NCI-H69 (cell line): ENCODE measurements around the gene CACNG8.

Source experiments
- DNase-seq: peaks from one replicate; lab custom pipeline; 2025; lab: John Stamatoyannopoulos, UW

The CACNG8 gene

DNA sequence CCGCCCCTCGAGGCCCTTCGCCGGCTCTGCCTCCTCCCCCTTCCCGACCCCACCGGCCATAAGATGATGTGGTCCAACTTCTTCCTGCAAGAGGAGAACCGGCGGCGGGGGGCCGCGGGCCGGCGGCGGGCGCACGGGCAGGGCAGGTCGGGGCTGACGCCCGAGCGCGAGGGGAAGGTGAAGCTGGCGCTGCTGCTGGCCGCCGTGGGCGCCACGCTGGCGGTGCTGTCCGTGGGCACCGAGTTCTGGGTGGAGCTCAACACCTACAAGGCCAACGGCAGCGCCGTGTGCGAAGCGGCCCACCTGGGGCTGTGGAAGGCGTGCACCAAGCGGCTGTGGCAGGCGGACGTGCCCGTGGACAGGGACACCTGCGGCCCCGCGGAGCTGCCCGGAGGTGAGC, 30.1 kb downstream of the CACNG8 start:
- no peak for DNase-seq

GRCh38 chr19:53993448-53993847, 30.7 kb downstream of the CACNG8 start:
- DNase-seq: no peak

DNA sequence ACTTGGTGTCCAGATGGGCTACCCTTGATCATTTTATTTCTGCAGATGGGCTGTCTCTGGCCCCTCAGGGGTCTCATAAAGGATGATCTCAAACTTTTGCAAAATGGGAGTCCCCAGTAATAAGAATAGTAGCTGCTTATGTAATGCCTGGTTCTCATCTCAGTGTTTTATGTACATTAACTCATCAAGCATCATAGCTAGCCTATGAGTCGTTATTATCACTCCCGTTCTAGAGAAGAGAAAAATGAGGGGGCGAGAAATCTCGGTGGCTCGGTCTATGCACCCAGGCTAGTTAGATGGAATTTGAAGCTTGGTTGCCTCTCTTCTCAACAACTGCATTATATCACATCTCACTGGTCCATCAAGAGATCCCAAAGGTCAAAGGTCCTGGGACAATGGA, 32.1 kb downstream of the CACNG8 start:
- no peak for DNase-seq

DNA sequence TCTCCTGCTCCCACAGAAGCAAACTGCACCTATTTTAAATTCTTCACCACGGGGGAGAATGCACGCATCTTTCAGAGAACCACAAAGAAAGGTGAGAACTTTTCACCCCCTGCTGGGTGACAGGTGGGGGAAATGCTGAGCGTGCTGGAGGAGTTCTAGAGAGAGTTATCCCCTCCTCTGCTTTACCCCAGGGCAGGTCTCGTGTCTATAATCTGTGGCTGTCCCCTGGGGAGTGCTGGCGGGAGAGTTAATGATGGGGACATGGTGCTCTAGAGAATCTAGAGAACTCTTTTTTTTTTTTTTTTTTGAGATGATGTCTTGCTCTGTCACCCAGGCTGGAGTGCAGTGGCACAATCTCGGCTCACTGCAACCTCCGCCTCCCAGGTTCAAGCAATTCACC, 35.5 kb downstream of the CACNG8 start:
- DNase-seq: no peak

DNA sequence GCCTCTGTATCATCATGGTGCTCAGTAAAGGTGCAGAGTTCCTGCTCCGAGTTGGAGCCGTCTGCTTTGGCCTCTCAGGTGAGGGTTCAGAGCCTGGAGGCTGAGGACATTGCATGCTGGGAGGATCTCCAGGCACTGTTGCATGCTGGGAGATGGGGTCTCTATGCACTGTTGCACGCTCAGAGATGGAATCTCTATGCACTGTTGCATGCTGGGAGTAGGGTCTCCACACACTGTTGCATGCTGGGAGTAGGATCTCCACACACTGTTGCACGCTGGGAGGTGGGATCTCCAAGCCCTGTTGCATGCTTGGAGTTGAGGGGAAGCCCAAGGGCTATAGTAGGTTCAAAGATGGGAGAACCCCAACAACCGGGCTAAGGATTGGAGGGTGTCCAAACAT, 37.0 kb downstream of the CACNG8 start:
- DNase-seq: no peak

DNA sequence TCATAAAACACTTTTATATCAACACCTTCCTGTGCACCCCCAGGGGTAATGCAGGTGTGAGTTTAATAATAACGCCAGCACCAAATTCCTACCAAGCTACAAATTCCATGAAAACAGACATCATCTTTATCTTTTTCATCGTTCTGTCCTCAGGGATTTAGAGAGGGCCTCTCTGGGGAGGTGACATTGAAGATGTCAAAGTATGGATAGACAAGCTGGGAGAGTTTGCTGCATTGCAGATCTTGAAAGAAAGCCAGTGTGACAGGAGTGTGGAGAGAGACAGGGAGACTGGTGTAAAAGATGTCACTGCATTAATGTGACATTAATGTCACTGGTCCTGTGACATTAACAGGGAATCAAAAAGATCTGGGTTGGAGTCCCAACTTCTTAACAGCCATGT, 38.8 kb downstream of the CACNG8 start:
- no peak for DNase-seq

- DNase-seq: no peak
Observed at GRCh38 chr19:54002495-54003315, 40.0 kb downstream of the CACNG8 start.

DNA sequence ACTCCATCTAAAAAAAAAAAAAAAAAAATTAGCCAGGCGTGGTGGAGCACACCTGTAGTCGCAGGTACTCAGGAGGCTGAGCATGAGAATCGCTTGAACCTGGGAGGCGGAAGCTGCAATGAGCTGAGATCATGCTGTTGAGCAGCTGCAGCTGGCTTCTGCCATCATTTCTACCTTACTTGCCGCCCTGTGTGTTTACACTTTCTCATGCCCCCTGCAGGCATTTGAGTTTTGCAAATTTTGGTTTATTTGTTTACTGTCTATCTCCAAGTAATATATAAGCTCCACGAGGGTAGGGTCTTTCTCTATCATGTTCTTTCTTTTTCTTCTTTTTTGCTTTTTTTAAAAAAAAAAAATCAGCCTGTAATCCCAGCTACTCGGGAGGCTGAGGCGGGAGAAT, 46.7 kb downstream of the CACNG8 start:
- DNase-seq: no peak

DNA sequence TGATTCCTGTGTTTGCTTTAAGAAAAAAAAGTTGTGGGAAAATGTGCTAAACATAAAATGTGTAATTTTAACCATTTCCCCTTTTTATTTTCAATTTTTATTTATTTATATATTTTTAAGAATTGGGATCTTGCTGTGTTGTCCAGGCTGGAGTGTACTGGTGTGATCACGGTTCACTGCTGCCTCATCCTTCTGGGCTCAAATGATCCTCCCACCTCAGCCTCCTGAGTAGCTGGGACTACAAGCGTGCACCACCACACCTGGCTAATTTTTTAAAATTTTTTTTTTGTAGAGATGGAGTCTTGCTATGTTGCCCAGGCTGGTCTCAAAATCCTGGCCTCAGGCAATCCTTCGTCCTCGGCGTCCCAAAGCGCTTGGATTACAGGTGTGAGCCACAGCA, 47.7 kb downstream of the CACNG8 start:
- DNase-seq: no peak

DNA sequence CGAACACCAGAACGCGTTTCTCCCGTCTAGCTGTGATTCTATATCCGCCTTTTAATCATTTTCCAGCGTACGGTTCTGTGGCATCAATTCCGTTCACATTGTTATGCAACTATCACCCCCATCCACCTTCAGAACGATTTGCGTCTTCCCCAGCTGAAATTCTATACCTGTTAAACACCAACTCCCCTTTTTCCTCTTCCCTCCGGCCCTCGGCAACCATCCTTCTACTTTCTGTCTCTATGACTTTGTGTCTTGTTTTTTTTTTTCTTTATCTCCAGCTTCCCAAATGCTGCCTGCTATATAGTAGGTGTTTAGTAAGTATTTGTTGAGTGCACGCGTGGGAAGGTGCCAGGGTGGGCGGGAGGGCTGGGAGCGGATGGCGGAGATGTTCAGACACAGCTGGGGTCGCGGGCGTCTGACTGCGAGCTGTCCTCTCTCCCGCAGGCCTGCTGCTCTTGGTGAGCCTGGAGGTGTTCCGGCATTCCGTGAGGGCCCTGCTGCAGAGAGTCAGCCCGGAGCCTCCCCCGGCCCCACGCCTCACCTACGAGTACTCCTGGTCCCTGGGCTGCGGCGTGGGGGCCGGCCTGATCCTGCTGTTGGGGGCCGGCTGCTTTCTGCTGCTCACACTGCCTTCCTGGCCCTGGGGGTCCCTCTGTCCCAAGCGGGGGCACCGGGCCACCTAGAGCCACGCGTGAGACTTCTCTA, 48.9 kb downstream of the CACNG8 start:
- DNase-seq: no peak

- no peak for DNase-seq
Observed at GRCh38 chr19:54013866-54014265, 51.1 kb downstream of the CACNG8 start.

- DNase-seq: peak; percentile 69
Observed at GRCh38 chr19:54014920-54015560, 52.3 kb downstream of the CACNG8 start.

DNA sequence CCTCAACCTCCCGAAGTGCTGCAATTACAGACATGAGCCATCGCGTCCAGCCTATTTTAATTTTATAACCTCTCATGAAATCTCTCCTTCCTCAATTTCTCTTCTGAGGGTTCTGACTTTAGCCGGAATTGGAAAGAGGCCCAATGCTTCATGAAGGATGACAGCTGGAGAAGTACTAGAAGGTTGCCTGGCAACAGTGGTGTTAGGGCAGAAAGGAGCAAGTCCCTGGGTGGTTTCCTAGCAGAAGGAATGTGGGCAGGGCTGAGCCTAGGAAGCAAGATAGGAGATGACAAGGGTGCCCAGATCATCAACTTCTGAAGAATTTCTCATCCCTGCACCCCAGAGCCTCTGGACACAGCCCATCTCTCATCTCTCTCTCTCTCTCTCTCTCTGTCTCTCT, 54.5 kb downstream of the CACNG8 start:
- peak; percentile 16 for DNase-seq

GRCh38 chr19:54021363-54021762, 58.6 kb downstream of the CACNG8 start:
- no peak for DNase-seq

DNA sequence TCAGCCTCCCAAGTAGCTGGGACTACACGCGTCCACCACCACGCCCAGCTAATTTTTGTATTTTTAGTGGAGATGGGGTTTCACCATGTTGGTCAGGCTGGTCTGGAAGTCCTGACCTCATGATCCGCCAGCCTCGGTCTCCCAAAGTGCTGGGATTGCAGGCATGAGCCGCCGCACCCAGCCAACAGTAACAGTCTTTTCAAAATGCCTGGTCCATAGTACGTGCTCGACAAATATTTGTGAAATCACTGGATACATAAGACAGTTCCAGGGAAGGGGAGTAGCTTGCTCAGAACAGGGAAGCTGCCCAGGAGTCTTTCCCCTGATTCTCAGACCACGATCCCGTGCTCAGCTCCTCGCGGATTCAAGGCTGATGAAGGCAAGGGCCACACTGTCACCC, 59.2 kb downstream of the CACNG8 start:
- no peak for DNase-seq

DNA sequence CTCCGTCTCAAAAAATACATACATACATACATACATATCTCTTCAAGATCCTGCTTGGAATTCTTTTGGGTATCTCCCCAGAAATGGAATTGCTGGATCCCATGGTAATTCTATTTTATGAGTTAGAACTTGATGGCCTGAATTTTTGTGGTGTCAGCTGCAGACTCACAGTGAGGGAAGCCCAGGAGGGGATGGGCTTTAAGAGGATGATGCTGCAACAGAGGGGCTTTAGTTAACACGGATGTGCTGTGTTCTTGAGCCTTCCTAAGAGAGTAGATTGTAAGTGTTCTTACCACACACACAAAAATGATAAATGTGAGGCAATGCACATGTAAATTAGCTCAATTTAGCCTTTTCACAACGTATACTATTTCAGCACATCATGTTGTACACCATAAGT, 60.5 kb downstream of the CACNG8 start:
- no peak for DNase-seq

DNA sequence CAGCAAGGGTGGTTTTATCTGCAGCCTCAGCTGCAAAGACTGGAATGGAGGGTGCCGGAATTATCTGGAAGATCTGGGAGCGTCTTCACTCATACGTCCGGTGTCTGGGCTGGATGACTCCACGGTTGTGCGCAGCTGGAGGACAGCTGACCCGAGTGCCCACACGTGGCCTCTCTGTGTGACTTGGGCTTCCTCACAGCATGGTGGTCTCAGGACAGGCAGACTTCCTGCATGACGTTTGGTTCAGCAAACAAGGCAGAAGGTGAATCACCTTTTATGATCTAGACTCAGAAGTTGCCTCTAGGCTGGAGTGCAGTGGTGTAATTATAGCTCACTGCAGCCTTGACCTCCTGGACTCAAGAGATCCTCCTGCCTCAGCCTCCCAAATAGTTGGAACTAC, 61.9 kb downstream of the CACNG8 start:
- no peak for DNase-seq

DNA sequence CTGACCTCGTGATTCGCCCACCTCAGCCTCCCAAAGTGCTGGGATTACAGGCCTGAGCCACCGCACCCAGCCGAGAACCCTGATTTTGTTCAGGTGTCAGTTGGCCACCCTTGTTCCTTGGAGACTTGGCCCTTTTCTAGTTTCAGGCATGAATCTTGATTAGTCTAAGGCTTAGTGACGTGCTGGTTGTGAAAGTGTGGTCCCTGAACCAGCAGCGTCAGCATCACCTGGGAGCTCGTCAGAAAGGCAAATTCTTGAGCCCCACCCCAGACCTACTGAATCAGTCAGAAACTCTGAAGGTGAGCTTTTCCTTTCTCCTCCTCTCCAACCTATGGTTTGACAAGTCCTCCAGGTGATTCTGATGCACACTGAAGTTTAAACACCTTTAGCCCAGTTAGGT, 63.9 kb downstream of the CACNG8 start:
- DNase-seq: no peak

DNA sequence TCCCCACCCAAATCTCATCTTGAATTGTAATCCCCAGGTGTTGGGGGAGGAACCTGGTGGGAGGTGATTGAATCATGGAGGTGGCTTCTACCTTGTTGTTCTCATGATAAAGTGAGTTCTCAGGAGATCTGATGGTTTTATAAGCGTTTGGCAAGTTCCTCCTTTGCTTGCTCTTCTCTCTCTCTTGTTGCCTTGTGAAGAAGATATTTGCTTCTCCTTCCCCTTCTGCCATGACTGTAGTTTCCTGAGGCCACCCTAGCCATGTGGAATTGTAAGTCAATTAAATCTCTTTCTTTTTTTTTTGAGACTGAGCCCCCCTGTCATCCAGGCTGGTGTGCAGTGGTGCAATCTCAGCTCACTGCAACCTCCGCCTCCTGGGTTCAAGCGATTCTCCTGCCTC, 66.6 kb downstream of the CACNG8 start:
- no peak for DNase-seq

DNA sequence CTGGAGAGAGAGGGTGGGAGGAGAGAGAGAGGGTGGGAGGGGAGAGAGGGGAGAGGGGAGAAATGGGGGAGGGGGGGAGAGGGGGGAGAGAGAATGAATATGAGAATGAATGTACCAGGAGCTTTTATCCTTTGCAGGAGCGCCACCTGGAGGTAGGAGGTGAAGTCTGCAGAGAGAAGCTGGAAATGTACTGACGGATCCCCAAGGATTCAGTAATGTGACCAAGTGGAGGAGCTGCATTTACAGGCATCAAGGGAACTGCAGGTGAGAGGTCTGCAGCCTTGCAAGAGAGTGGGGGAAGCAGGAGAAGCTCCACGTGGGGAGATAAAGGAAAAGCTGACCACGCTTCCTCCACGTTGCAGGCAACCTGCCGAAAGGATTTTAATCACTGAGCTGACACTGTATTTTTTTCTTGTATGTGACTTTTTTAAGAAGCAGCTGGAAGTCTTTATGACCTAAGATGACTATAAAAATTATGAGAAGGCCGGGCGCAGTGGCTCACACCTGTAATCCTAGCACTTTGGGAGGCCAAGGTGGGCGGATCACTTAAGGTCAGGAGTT, 67.3 kb downstream of the CACNG8 start:
- peak; percentile 78 for DNase-seq

- DNase-seq: no peak
Observed at GRCh38 chr19:54030895-54031586, 68.3 kb downstream of the CACNG8 start.
